Fibroblast of skin of left quadriceps (primary cell): ENCODE data around the gene MYZAP.

Experiments used
- DNase-seq, 2 experiments: peaks; one replicate each; pipeline ENCODE4 v3.0.0-alpha.2; 2013; ENCODE audit warnings: low read depth in 2 of 2

The MYZAP gene

GRCh38 chr15:57698991-57699390 is 107.3 kb downstream of the MYZAP start:
- no peak for DNase-seq

DNA sequence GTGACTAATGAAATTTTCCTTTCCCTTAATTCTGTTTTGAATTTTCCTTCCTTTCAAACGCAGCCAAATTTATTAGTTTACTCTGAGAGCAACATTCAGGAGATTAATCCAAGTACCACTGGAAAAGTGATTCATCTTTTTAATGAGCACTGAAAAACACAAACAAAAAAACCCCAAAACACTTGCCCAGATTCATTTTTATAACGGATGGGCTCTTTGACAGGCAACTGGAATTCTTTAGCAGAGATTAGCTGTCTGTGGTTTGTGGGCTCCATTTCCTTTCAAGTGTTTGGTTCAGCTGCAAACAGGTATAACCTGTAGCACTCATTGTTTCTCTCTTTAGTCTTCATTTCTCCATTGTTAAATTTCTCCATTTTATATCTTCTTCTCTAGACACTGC is 111.7 kb downstream of the MYZAP start:
- no peak for DNase-seq

- DNase-seq, result no peak
Observed at GRCh38 chr15:57704441-57704840, 112.7 kb downstream of the MYZAP start.

DNA sequence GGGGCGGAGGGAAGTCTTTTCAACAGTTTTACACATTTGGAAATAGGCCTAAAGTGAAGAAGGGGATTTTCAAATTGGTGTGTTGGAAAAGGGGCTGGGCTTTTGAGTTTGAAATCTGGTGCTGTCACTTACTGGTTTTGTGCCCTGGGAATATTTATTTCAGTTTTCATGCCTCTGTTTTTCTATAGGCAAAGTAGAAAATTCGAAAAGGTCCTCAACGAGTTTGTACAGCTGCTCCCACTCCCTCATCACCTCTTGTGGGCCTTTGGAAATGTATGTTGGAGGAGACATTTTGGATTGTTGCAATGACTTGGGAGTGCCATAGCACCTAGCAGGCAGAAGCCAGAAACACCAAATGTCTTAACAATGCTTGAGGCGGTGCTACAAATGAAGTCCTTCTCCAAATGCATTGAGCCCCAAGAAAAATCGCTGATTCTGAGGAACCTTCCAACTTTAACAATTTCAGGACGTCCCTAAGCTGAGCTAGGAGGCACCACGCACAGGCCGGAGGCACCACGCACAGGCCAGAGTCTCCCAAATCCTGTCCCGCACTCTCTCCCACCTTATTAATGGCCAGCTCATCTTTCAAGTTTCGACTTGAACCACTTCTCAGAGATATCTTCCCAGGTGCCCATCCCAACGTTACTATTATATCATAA is 114.2 kb downstream of the MYZAP start:
- no peak for DNase-seq

DNA sequence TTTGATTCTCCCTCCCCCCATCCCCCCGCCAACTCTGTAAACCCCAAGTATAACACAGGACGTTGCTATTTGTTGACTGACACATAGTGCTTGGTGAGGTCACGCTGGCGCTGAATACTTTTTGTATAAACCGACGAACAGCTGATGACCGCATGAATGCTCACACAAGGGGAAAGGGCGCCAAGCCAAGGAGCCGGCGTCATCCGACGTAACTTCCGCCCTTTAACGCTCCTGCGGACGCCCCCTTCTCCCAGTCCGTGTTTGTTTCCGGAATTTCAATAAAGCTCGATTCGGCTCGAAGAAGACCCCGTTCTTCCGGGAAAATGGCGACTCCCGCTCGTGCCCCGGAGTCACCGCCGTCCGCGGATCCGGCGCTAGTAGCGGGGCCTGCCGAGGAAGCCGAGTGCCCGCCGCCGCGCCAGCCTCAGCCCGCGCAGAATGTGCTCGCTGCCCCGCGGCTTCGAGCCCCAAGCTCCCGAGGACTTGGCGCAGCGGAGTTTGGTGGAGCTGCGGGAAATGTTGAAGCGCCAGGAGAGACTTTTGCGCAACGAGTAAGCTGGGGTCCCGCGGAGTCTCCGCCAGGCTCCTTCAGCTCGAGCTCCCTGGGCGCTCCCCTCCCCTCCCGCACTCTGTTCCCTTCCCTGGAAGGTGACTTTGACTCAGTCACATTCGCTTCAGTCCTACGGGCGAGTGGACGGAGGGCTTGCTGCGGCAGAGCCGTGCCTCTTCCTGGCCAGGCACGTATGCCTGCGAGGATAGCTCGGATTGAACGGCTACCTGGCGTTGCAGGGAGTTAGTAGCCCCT is 114.9 kb downstream of the MYZAP start, which contains the start of gene POLR2M:
Gene POLR2M, plus strand, starts transcription at position 310 of the 805 bp plus-strand sequence. Its CDS starts 129 bp downstream, at position 439.
- DNase-seq, result peak; percentile 96

DNA sequence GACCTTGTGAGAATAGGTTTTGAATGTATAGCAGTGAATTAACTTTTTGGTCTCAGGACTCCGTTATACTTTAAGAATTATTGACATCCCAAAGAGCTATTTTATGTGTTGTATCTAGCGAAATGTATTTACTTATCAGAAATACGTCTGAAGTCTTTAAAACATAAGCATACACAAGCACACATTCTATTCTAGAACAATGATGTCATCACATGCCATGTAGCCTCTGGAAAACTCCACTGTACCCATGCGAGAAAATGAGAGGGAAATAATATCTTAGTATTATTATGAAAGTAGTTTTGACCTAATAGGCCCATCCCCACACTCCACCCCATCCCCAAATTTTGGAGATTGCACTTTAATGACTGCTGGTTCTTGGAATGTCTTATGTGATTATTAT is 116.3 kb downstream of the MYZAP start:
- DNase-seq, result no peak

DNA sequence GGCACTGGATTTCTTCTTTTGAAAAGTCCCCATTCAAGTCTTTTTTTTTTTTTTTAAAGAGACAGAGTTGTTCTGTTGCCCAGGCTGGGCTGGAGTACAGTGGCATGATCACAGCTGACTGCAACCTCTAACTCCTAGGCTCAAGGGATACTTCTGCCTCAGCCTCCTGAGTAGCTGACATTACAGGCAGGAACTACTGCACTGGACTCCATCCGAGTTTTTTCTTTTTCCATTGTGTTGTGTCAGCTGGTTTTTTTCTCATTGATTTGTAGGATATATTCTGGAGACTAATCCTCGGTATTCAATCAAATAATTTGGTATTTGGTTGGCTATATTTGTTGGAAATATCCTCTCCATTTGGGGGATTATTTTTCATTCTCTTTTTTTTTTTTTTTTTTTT is 126.6 kb downstream of the MYZAP start:
- DNase-seq, result no peak

DNA sequence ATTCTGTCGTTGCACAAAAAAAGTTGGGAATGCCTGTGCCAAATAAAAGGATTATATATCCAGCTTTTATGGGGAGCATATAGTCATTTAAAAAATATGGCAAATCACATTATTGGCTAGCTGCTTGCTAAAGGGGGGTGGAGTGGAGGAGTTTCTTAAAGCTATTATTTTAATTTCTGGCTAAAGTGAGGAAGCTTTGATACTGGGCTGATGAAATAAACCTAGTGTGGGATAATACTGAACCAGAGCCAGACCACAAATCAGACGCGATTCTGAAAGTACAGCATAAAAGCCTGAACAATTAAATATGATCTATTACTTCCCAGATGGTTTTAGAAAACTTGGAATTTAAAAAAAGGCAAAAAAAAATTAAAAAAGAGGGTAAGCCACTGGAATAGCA is 129.2 kb downstream of the MYZAP start:
- peak; percentile 71 to 78 for DNase-seq

- no peak for DNase-seq
Observed at GRCh38 chr15:57726411-57726810, 134.7 kb downstream of the MYZAP start.

DNA sequence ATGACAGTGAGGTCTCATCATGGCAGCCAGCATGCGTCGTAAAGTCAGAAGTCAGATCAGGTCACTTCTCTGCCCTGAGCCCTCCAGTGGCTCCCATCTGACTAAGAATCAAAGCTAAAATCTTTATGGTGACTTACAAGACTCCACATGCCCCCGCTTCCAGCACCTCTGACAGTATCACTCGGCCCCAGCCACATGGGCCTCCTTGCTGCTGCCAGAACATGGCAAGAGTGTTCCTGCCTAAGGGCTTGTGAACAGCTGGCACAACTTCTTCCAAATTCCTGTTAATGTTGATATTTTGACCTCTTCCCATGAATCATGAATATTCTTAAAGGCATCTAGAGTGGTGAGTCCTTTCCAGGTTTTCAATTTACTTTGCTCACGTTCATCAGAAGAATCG is 135.3 kb downstream of the MYZAP start:
- DNase-seq, result no peak

DNA sequence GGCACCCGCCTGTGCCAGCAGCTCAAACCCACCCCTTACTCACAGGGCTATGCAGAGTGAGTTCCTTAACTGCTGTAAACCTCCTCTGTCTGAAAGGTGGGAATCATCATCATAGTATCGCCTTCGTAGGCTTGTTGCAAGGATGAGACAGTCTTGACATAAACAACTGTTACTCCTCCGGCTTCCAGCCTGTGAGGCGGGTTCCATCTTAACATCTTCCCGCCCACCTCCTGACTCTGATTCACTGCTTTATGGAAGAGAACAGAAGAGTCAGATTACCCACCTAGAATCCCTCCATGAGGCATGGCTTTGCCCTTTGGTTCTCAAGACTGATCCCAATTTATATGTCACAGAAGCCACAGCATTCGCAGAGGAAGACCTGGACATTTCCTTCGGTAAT is 136.7 kb downstream of the MYZAP start:
- no peak for DNase-seq

DNA sequence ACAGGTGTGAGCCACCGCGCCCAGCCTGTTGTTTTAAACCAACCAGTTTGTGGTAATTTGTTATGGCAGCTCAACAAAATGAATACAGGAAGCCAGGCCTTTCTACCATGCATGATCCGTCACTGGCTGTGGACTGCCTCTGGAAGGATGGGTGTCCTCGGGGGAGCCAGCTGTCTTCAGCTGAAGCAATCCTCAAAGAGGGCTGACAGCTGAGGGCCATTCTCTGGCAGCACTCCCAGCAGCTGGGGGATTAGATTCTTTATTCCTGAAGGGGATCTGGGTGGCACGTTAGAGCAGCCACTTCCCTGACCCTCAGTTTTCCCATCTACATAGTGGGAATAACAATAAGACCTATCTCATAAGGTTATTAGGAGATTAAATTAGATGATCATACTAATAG is 139.2 kb downstream of the MYZAP start:
- DNase-seq, result no peak

GRCh38 chr15:57731530-57732103 is 139.9 kb downstream of the MYZAP start:
- DNase-seq, result no peak

DNA sequence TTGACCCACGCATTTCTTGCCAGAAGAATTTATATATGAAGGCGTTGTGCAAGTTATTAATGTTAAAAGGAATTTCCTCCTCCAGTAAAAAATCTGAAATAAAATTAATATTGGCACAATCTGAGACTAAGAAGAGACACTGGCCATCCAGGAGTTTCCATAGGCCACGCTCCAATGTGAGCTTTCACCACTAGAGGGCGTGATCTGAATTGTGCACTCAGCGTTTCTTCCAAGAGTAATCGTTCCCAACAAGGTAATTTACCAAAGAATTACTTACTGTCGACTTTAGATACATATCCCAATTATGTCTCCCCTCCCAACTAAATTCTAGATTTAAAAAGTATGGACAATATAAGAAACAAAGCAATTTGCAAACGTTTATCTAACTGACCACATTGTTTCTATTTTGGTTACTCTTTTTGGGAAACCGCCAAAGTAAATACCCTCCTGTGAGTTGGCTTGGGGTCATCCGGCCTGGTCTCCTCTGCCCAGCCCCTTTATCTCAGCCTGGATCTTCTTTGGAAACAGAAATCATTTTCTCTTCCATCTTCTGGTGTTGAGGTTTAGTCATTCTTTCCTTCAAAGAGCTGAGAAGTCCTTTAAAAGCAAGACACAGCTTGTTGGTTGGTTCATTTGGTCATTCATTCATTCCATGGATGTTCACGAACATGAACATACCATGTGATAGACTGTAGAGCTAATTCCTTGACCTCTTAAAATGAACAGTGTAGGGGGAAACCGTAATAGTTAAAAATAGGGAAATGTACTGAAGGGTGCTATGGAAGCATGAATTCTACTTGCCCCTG is 141.0 kb downstream of the MYZAP start:
- DNase-seq, result no peak

DNA sequence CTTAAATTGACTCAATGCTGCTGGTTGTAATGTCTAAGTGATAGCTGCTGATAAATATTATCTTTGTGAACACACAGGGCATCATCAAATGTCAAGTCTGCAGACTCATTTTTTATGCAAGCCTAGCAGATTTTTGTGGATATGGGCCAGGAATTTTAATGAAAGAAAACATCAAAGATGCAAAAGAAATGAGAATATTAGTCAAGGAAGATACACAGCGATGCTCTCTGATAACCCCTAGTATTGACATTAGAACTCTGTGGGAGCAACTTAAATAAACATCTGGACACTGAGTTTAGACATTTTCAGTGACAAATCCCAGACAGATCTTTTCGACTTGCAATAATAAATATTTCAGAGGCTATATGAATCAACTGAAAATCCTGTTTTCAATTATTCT is 143.2 kb downstream of the MYZAP start:
- DNase-seq, result no peak
